HG02588 (cell line): ENCODE data around the gene HOXD12.

ENCODE experiments used
- ATAC-seq: cut with Tn5 transposase; IDR thresholded peaks from one replicate; pipeline ENCODE4 v1.9.1; 2021; ENCODE audit warnings: mild to moderate bottlenecking, moderate library complexity; ENCODE audit not compliant: unreplicated experiment

Gene HOXD12

DNA sequence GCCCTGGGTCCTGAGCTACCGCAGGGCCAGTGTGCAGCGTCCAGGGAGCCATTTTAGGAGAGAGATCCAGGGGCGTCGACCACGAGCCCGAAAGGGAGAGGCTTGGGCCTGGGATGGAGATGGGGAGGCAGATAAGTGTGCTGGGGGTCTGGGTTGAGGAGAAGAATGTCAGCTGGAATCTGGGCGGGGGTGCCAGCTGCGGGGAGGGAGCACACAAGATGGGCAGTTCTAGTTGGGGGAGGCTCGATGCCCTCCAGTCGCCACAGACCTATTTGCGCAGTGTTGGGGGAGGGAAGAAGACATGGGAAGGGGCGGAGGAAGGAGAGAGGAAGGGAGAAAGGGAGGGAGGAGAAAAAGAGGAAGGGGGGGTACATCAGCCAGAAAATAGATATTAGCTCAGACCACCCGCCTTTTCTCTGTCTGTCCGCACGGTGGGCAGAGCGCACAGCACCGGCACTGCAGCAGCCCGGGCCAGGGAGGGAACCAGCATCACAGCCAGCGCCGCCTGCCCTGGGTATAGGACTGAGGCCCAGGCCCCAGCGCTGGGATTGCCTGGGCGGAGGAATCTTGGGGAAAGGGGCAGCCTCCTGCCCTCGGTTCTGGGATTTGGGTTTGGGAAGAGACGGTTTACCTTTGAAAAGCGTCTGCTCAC is 5.6 kb downstream of the HOXD12 start:
- ATAC-seq: no peak

GRCh38 chr2:176105730-176106580 is 6.4 kb downstream of the HOXD12 start:
- ATAC-seq: no peak

DNA sequence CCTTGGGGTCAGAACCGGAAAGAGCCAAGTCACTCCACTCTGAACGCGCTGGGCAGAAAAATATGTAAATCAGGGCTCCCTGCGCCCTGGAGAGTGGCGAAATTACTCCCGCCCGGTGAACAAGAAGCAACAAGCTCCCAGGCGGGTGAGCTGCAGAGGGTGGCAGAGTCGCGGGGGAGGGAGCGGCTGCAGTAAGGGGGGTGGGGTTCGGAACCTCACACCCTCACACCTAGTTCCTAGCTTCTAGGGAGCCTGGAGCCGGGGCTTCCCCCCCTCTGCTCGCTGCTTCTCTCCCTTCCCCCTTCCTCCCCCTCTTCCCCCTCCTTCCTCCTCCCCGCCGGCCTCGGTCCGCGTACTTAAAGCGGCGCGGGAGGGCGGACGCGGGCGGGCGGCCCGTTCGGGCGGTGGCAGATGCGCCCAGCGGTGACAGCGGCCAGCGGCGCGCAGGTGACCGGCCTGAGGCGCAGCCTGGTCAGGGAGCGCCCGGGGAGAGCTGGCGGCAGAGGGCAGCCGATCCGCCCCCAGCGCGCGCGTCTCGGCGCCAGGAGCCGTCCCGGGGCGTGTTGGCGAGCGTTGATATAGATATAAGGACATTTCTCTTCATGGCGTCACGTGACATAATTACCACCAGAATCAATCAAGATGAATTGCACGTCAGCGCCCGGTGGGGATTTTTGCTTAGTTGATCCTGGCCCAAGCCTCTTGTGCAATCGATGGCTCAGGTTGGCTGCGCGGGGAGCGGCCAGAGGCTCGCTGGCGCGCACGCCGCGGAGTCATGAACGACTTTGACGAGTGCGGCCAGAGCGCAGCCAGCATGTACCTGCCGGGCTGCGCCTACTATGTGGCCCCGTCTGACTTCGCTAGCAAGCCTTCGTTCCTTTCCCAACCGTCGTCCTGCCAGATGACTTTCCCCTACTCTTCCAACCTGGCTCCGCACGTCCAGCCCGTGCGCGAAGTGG is 7.3 kb downstream of the HOXD12 start, which contains the start of gene HOXD11:
HOXD11 (plus strand) TSS at position 700 of the 959 bp plus-strand sequence; CDS start at position 776, 76 bp downstream.
- ATAC-seq: no peak

DNA sequence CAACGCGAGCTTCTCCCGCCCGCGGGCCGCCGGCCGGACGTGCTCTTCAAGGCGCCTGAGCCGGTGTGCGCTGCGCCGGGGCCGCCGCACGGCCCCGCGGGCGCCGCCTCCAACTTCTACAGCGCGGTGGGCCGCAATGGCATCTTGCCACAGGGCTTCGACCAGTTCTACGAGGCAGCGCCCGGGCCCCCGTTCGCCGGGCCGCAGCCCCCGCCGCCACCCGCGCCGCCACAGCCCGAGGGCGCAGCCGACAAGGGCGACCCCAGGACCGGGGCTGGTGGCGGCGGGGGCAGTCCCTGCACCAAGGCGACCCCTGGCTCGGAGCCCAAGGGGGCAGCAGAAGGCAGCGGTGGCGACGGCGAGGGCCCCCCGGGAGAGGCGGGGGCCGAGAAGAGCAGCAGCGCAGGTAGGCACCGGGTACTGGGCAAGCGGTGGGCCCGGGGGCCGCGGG is 8.2 kb downstream of the HOXD12 start:
- no peak for ATAC-seq

DNA sequence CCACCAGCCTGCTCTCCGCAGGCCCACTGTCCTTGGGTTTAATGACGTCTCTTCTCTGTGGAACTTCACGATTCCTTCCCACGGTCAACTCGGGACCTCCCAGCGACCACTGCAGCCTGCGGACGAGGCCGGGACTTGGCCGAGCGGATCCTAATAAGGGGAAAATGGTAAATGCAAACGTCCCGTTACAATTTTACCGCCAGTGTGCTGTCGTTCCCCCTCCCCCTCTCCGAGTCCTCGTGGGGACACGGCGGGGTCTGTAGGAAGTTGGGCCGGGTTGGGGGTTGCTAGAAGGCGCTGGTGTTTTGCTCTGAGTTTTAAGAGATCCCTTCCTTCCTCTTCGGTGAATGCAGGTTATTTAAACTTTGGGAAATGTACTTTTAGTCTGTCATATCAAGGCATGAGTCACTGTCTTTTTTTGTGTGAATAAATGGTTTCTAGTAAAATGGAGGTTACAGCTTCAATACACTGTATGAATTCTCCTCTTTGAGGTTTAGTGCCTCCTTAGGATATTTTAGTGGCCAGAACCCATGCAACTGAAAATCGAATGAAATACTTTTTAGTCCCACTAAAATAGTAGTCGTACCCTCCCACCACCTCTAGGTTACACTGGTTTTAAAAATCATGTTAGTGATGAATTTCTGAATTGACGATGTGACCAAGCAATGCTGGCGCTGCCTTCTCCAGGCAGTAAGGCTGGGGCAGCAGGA is 9.8 kb downstream of the HOXD12 start:
- ATAC-seq: no peak

DNA sequence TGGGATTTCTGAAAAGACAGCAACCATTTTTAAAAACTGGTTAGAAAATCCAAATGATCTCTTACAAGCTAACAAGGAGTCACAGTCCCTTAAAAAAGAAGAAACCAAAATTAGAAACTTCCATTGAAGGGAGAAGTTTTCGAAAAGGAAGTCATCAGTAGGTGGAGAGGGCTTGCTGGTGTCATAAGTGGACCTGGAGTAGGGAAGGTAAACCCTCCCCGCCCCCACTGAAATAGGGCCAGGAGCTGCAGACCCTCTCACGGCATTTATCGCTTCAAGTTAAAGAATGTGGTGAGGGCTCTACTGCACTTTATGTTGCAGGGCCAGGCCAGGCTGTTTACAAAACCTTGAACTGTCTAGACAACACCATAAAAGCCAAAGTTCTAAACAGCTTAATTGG is 10.4 kb downstream of the HOXD12 start:
- no peak for ATAC-seq

GRCh38 chr2:176110415-176111308 is 11.1 kb downstream of the HOXD12 start:
- no peak for ATAC-seq

- ATAC-seq: no peak
Observed at GRCh38 chr2:176111309-176111663, 11.7 kb downstream of the HOXD12 start.

DNA sequence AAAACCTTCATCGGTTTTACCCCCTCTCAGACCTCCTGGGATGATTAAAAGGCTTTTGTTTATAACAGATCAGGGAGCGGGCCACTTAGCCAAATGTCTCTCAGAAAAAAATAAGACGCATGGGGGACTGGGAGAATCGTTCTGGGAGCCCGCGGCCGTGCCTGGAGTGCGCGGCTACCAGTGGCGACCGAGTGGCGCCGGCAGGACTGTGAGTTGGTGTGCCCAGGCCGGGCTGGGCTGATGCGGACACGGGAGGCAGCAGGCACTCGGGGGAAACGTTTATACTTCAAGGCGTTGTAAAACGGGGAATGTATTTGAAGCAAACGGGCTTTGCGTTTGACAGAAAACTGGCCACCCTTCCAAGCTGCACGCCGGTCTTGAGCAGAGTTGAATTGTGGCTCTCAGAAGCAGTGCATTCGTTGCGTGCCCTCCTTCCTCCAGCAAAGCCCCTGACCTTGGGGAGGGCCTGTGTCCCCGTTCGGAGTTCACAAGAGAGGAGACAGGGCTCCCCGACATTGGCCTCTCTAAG is 12.3 kb downstream of the HOXD12 start:
- ATAC-seq: no peak

DNA sequence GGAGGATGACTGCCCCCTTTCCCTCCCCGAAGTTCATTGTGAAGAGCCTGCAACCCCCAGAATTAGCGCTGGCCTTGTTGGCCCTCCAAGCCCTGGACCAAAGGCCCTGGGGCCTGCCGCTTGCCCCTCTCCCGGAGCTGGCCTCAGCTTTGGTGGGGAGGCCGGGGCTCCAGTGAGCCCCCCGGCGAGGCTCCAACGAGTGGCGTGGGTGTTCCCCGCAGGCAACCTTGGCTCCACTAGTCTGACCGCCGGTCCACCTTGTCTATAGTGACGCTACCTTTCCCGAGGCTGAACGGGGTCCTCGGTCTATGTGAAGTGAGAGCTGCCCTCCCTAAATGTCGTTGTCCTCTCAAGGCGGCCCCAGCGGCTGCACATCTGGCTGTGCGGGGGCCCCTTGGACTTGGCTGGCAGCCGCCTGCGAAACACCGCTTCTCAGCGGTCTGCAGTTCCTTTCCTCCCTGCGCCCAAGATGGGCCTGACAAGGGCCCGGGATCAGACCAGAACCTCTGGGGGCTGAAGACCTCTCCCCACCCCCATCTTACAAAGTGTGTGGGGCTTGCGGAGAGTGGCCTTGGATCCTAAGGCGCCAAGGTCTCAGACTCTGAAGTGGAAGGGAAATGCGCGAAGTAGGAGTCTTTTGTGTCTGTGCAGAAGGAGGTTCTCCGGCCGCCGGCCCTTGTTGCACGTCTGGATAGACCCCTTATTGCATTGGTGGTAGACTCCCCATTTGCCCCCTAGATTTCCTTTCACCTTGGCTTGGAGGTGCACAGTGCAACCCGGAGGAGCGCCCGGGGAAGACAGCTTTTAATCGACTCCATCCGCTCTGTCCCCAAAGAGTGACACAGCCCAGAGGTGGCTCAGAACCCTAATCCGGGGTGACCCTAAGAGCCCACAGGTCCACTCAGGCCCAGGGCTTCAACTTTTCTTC is 13.0 kb downstream of the HOXD12 start:
- ATAC-seq: no peak

DNA sequence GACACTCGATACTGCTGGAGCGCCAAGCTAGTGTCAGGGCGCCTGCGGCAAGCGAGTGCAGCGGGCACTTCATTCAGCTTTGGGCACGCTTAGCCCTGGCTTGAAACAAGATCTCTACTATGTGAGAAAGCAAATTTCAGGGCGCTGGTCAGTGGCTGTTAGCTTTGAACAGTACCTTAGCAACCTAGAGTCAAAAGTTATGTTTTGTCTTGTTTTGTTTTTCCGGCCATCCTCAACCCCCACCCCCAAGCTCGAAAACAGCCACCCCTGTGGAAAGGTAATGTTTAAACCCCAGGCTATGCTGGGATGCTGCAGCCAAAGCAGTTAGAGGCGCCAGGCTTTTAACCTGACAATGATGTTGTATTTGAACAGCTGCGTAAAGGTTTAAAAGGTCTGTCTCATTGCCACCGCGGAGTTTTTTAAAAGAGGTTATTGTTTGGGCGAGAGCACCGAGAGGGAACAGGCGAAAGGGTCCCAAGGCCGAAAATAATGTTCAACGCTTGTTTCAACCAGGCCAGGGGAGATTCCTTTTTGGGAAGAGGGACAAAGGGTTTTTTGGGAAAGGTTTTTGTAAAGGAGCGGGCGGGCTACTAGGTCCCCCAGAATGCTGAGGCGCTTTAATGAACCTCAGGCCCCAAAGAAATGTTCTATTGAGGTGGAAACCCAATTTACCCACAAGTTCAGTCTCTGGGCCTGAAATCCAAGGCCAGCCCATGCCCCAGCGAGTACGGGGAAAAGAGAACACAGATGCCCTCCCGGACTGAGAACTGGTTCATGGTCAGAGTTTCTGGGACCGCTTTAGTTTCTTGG is 14.7 kb downstream of the HOXD12 start:
- ATAC-seq: no peak

DNA sequence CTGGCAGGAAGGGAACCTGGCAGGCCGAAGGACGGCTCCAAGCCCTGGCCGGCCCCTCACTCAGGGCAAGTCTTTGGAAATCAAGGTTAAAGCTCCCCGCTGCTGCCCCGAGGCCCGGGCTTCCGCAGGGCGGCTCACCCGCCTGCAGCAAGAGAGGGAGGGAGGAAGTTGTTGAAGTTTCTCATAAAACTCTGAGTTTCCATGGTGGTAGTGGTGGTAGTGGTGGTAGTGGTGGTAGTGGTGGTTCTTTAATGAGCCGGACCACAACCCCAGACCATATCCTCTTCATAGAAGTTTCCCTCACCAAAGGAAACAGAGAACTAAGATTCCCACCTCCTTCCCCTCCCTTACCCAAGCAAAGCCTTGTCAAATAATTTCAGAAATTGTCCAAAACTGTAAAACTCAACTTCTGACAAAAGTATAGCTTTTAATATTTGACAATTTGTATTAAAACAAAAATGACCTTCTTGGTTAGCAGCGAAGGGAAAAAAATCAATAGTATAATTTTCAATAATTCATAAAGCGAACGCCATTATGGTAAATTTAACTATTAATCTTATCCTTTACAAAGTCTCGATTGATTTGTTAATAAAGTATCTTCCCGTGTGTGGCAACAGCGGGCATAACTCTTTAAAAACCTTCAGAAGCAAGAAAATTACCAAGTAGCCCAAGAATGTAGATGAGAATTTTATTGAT is 15.5 kb downstream of the HOXD12 start:
- no peak for ATAC-seq

- ATAC-seq: no peak
Observed at GRCh38 chr2:176115883-176116813, 16.6 kb downstream of the HOXD12 start, which contains the start of gene HOXD10. HOXD10 (plus strand) TSS chr2:176116778; CDS start chr2:176116834, 56 bp downstream.

DNA sequence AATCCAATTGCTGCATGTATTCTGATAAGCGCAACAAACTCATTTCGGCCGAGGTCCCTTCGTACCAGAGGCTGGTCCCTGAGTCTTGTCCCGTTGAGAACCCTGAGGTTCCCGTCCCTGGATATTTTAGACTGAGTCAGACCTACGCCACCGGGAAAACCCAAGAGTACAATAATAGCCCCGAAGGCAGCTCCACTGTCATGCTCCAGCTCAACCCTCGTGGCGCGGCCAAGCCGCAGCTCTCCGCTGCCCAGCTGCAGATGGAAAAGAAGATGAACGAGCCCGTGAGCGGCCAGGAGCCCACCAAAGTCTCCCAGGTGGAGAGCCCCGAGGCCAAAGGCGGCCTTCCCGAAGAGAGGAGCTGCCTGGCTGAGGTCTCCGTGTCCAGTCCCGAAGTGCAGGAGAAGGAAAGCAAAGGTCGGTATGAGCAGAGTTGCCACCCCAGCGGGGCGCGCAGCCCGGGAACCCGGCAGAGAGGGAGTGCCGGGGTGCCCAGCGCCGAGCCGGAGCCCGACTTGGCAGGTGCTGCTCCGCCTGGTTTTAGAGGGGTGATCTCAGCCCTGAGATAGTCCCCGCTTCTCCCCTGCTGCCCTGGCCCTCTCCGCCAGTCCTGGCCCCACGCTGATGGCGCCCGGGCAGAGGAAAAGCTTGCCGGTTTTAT is 17.7 kb downstream of the HOXD12 start:
- ATAC-seq: no peak

DNA sequence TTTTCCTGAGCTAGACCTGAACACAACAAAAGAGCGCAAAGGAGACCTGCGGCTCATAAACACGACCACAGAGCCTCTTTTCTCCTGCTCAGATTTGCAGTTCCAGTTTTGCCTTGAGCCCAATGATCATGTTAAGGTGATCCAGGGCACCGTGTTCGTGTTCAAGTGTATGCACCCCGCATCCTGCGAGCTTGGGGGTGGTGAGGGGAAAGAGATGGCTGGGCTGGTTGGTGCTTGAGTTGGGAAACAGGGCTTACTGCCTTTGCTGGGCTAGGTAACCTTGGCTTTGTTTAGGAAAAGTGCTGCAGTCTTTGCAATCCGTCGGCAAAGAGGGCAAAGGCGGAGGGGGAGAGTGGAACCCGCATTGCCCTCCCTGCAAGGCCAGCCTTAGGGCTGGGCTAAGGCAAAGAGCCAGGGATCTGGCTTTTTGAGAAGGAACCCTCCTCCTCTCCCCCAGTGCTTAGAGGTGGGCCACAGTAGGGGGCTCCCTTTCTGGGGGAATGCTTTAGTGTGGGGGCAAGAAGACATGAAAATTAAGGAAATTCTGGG is 18.3 kb downstream of the HOXD12 start:
- no peak for ATAC-seq
